ENCODE data around the gene KISS1R. TPM values are rescaled to one million over a fixed set of nuclear protein-coding genes. Genes with fewer than 3 reads are reported as not detected.
"Not testable (repeated sequence)": the region's sequence is repeated elsewhere in the genome, so short reads cannot be mapped to it uniquely, and the experiment has no call there.

The KISS1R gene
- total RNA-seq, 1 donor from 2014 or later = not detected

DNA sequence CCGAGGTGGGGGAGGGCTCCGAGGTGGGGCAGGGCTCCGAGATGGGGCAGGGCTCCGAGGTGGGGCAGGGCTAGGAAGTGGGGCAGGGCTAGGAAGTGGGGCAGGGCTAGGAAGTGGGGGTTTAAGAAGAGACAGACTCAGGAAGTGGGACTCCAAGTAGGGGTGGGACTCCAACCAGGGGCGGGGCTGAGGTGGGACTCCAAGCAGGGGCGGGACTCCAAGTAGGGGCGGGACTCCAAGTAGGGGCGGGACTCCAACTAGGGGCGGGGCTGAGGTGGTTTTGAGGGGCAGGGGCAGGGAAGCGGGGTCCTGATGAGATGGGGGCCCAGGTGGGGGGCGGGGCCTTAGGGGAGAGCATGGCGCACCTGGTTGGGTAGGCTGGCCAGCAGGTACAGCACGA is 44.0 kb upstream of the KISS1R start:
- peaks cover 1% of the 10 kb centered on the region for H3K4me1 Mint-ChIP-seq (ENCODE audit: low read depth, unreplicated experiment)
- no peak overlapping the region for H3K27ac Mint-ChIP-seq (ENCODE audit: unreplicated experiment)
- no peaks in the 10 kb centered on the region for H3K36me3 Mint-ChIP-seq (ENCODE audit: unreplicated experiment)
- peaks cover 10% of the 10 kb centered on the region for H3K9me3 Mint-ChIP-seq (ENCODE audit: unreplicated experiment)
- peak; percentile 55 for DNase-seq
- no peak overlapping the region for H3K4me3 Mint-ChIP-seq (ENCODE audit: unreplicated experiment)
- peaks cover 5% of the 10 kb centered on the region for H3K27me3 Mint-ChIP-seq (ENCODE audit: unreplicated experiment)
- no peak for TF ChIP-seq CTCF (IDR thresholded peaks at IDR 0.05; ENCODE audit: partially characterized antibody, unreplicated experiment)

DNA sequence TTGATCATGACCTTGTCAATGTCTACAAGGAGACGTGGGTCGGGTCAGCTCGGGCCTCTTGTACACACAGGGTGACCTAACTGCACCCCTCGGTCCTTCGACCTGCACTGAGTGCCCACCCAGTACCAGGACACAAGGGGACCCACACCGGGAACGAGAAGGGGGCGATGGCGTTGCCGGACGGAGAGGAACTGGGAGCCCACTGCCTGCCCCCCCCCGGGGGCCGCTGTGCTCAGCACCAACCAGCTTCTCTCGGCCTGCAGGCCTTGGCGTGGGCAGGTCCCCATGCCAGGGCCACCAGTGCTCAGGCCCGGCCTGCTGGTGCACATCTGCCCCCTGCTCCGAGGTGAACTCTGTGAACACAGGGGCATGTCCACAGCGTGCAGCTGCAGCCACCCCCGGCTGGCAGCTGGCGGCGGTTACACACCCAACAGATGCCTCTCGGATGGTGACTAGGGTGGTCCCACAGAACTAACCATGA is 43.5 kb upstream of the KISS1R start:
- H3K27ac Mint-ChIP-seq (ENCODE audit: unreplicated experiment) = no peak overlapping the region
- H3K4me3 Mint-ChIP-seq (ENCODE audit: unreplicated experiment) = no peak overlapping the region
- no peaks in the 10 kb centered on the region for H3K36me3 Mint-ChIP-seq (ENCODE audit: unreplicated experiment)
- TF ChIP-seq CTCF (IDR thresholded peaks at IDR 0.05; ENCODE audit: partially characterized antibody, unreplicated experiment) = no peak
- H3K9me3 Mint-ChIP-seq (ENCODE audit: unreplicated experiment) = peaks cover 10% of the 10 kb centered on the region
- DNase-seq = no peak
- peaks cover 5% of the 10 kb centered on the region for H3K27me3 Mint-ChIP-seq (ENCODE audit: unreplicated experiment)
- H3K4me1 Mint-ChIP-seq (ENCODE audit: low read depth, unreplicated experiment) = peaks cover 1% of the 10 kb centered on the region

GRCh38 chr19:875265-875879 is 41.8 kb upstream of the KISS1R start:
- Mint-ChIP-seq H3K27me3 (ENCODE audit: unreplicated experiment) (peaks cover 6% of the 10 kb centered on the region), H3K4me3 (ENCODE audit: unreplicated experiment) (no peak overlapping the region), H3K4me1 (ENCODE audit: low read depth, unreplicated experiment) (no peaks in the 10 kb centered on the region), H3K9me3 (ENCODE audit: unreplicated experiment) (peaks cover 5% of the 10 kb centered on the region), H3K27ac (ENCODE audit: unreplicated experiment) (no peak overlapping the region), H3K36me3 (ENCODE audit: unreplicated experiment) (no peaks in the 10 kb centered on the region)
- no peak for DNase-seq
- TF ChIP-seq CTCF (IDR thresholded peaks at IDR 0.05; ENCODE audit: partially characterized antibody, unreplicated experiment) = no peak

DNA sequence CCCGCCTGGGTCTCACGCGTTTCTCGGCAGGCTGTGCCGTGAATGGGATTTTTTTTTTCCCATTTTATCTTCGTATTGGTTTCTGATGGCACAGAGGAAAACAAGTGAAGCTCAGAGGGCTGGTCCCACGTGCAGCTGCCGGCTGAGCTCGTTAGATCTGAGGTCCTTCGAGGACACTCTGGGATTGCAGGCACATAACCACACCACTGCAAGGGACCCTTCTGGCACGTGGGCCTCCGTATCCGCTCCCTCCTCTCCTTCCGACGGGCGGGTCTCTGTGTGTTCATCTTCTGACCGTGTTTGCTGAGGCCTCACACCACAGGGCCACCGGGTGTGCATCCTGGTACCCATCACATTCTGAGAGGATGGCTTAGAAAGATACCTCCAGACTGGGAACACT is 41.0 kb upstream of the KISS1R start:
- Mint-ChIP-seq H3K27ac (ENCODE audit: unreplicated experiment) (no peak overlapping the region), H3K36me3 (ENCODE audit: unreplicated experiment) (no peaks in the 10 kb centered on the region), H3K9me3 (ENCODE audit: unreplicated experiment) (peaks cover 5% of the 10 kb centered on the region), H3K27me3 (ENCODE audit: unreplicated experiment) (peaks cover 5% of the 10 kb centered on the region), H3K4me3 (ENCODE audit: unreplicated experiment) (no peak overlapping the region), H3K4me1 (ENCODE audit: low read depth, unreplicated experiment) (no peaks in the 10 kb centered on the region)
- no peak for TF ChIP-seq CTCF (IDR thresholded peaks at IDR 0.05; ENCODE audit: partially characterized antibody, unreplicated experiment)
- DNase-seq = no peak

DNA sequence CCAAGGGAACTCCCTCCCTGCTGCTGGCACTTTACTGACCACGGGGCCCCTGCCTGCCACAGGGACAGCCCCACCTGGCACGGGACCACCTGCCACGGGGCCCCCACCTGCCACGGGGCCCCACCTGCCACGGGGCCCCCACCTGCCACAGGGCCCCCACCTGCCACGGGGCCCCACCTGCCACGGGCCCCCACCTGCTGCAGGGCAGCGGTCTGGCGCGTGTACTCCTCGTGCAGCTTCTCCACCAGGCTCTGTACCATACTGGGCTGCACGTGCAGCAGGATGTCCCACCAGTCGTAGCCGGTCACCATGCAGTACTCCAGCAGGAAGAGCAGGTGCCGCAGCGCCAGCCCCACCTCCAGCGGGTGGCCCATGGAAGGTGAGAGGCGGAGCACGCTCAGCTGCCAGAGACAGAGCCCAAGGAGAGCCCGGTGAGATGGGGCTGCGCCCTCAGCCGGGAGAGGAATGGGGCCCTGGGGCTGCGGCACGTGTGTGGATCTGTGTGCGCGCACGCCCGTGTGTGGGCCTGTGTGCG is 40.3 kb upstream of the KISS1R start:
- H3K36me3 Mint-ChIP-seq (ENCODE audit: unreplicated experiment) = no peaks in the 10 kb centered on the region

GRCh38 chr19:877992-878660 is 39.0 kb upstream of the KISS1R start:
- H3K4me1 Mint-ChIP-seq (ENCODE audit: low read depth, unreplicated experiment); H3K9me3 Mint-ChIP-seq (ENCODE audit: unreplicated experiment); H3K36me3 Mint-ChIP-seq (ENCODE audit: unreplicated experiment); H3K27me3 Mint-ChIP-seq (ENCODE audit: unreplicated experiment); DNase-seq; H3K27ac Mint-ChIP-seq (ENCODE audit: unreplicated experiment); H3K4me3 Mint-ChIP-seq (ENCODE audit: unreplicated experiment): not testable (repeated sequence)

More for the DNA sequence above, 40.3 kb upstream of the KISS1R start:
- Mint-ChIP-seq H3K4me3 (ENCODE audit: unreplicated experiment) (no peak overlapping the region), H3K4me1 (ENCODE audit: low read depth, unreplicated experiment) (no peaks in the 10 kb centered on the region), H3K9me3 (ENCODE audit: unreplicated experiment) (peaks cover 5% of the 10 kb centered on the region), H3K27me3 (ENCODE audit: unreplicated experiment) (peaks cover 2% of the 10 kb centered on the region), H3K27ac (ENCODE audit: unreplicated experiment) (no peak overlapping the region)
- no peak for TF ChIP-seq CTCF (IDR thresholded peaks at IDR 0.05; ENCODE audit: partially characterized antibody, unreplicated experiment)
- no peak for DNase-seq

DNA sequence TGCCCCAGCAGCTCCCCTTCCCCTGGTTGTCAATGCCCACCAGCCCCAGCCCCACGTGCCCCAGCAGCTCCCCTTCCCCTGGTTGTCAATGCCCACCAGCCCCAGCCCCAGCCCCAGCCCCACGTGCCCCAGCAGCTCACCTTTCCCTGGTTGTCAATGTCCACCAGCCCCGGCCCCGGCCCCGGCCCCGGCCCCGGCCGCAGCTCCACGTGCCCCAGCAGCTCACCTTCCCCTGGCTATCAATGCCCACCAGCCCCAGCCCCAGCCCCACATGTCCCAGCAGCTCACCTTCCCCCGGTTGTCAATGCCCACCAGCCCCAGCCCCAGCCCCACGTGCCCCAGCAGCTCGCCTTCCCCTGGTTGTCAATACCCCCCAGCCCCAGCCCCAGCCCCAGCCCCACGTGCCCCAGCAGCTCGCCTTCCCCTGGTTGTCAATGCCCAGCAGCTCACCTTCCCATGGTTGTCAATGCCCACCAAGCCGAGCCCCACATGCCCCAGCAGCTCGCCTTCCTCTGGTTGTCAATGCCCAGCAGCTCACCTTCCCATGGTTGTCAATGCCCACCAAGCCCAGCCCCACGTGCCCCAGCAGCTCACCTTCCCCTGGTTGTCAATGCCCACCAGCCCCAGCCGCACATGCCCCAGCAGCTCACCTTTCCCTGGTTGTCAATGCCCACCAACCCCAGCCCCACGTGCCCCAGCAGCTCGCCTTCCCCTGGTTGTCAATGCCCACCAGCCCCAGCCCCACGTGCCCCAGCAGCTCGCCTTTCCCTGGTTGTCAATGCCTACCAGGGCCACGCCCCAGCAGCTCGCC is 38.2 kb upstream of the KISS1R start:
- H3K4me3 Mint-ChIP-seq (ENCODE audit: unreplicated experiment); H3K27me3 Mint-ChIP-seq (ENCODE audit: unreplicated experiment); H3K27ac Mint-ChIP-seq (ENCODE audit: unreplicated experiment); H3K4me1 Mint-ChIP-seq (ENCODE audit: low read depth, unreplicated experiment); H3K36me3 Mint-ChIP-seq (ENCODE audit: unreplicated experiment); H3K9me3 Mint-ChIP-seq (ENCODE audit: unreplicated experiment); DNase-seq: not testable (repeated sequence)
